ENCODE measurements around the gene ABCD3.

Gene ABCD3

GRCh38 chr1:94524531-94524930, 106.3 kb downstream of the ABCD3 start:
- in situ Hi-C loops (cut with HindIII; ENCODE audit: low sequenced_read_pairs): no loop called here

- in situ Hi-C loops (cut with HindIII; ENCODE audit: low sequenced_read_pairs): no loop called here
Observed at GRCh38 chr1:94526152-94526980, 108.2 kb downstream of the ABCD3 start.

- in situ Hi-C loops (cut with HindIII; ENCODE audit: low sequenced_read_pairs): no loop called here
Observed at GRCh38 chr1:94527447-94528031, 109.3 kb downstream of the ABCD3 start.

GRCh38 chr1:94528299-94528698, 110.1 kb downstream of the ABCD3 start:
- in situ Hi-C loops (cut with HindIII; ENCODE audit: low sequenced_read_pairs): no loop called here

GRCh38 chr1:94528826-94529225, 110.6 kb downstream of the ABCD3 start:
- in situ Hi-C loops (cut with HindIII; ENCODE audit: low sequenced_read_pairs): no loop called here

GRCh38 chr1:94529416-94529815, 111.2 kb downstream of the ABCD3 start:
- in situ Hi-C loops (cut with HindIII; ENCODE audit: low sequenced_read_pairs): no loop called here

GRCh38 chr1:94530373-94530878, 112.2 kb downstream of the ABCD3 start:
- in situ Hi-C loops (cut with HindIII; ENCODE audit: low sequenced_read_pairs): no loop called here

GRCh38 chr1:94531664-94532063, 113.5 kb downstream of the ABCD3 start:
- in situ Hi-C loops (cut with HindIII; ENCODE audit: low sequenced_read_pairs): no loop called here

- in situ Hi-C loops (cut with HindIII; ENCODE audit: low sequenced_read_pairs): no loop called here
Observed at GRCh38 chr1:94532077-94532476, 113.9 kb downstream of the ABCD3 start.

GRCh38 chr1:94535095-94535494, 116.9 kb downstream of the ABCD3 start:
- in situ Hi-C loops (cut with HindIII; ENCODE audit: low sequenced_read_pairs): no loop called here

- in situ Hi-C loops (cut with HindIII; ENCODE audit: low sequenced_read_pairs): no loop called here
Observed at GRCh38 chr1:94535879-94536278, 117.7 kb downstream of the ABCD3 start.

GRCh38 chr1:94537254-94537653, 119.1 kb downstream of the ABCD3 start:
- in situ Hi-C loops (cut with HindIII; ENCODE audit: low sequenced_read_pairs): no loop called here

GRCh38 chr1:94538243-94538827, 120.1 kb downstream of the ABCD3 start:
- in situ Hi-C loops (cut with HindIII; ENCODE audit: low sequenced_read_pairs): no loop called here

GRCh38 chr1:94539496-94539895, 121.3 kb downstream of the ABCD3 start:
- in situ Hi-C loops (cut with HindIII; ENCODE audit: low sequenced_read_pairs): no loop called here

- in situ Hi-C loops (cut with HindIII; ENCODE audit: low sequenced_read_pairs): loop anchor here (5.0 kb wide), 1 partner anchor 57 kb away; no protein-coding TSS in a partner anchor
Observed at GRCh38 chr1:94540440-94541245, 122.5 kb downstream of the ABCD3 start.

GRCh38 chr1:94541246-94542087, 123.3 kb downstream of the ABCD3 start, which contains the start of gene F3:
Gene F3, minus strand, starts transcription at chr1:94541759. Its CDS starts 123 bp downstream, at chr1:94541636.
- in situ Hi-C loops (cut with HindIII; ENCODE audit: low sequenced_read_pairs): loop anchor here (5.0 kb wide), 1 partner anchor 56 kb away; no protein-coding TSS in a partner anchor

GRCh38 chr1:94542088-94542870, 124.1 kb downstream of the ABCD3 start:
- in situ Hi-C loops (cut with HindIII; ENCODE audit: low sequenced_read_pairs): loop anchor here (5.0 kb wide), 1 partner anchor 55 kb away; no protein-coding TSS in a partner anchor

- in situ Hi-C loops (cut with HindIII; ENCODE audit: low sequenced_read_pairs): loop anchor here (5.0 kb wide), 1 partner anchor 54 kb away; no protein-coding TSS in a partner anchor
Observed at GRCh38 chr1:94543001-94543400, 124.8 kb downstream of the ABCD3 start.

Data from DLD1 (cell line).